Right lung (tissue), 5 donors: ENCODE results near the gene ESRP2. TPM values are rescaled to one million over a fixed set of nuclear protein-coding genes. Genes with fewer than 3 reads are reported as not detected.

ENCODE experiments used
- DNase-seq, 2 donors: peaks; one replicate each; pipeline ENCODE4 v3.0.0-alpha.2; 2013
- polyA plus RNA-seq, 5 donors: library from polyadenylated mRNA; unstranded; fragments of 120-200 nt; gene quantifications; one replicate each; pipeline versions ENCODE4 v1.2.1 to v1.2.3, GENCODE V29; 2013; ENCODE audit warnings: inconsistent platforms in 1 of 5, low replicate concordance in 1 of 5; ENCODE audit not compliant: insufficient read length in 5 of 5, insufficient read depth in 1 of 5

The ESRP2 gene
- polyA plus RNA-seq, 5 donors = 42.5 to 64.9 (median 49.6) TPM

DNA sequence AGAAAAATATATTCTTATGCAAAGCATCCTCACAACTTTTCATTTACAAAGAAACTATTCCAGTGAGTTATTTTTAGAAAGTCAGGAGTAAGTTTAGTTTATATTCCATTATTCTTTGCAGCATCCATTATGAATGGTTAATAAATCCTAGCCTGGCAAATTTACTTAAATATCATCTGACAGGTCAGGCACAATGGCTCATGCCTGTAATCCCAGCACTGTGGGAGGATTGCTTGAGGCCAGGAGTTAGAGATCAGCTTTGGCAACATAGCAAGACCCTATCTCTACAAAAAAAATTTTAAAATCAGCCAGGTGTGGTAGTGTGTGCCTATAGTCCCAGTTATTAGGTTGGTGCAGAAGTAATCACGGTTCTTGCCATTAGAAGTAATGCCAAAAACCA is 12.9 kb downstream of the ESRP2 start:
- DNase-seq = no peak

DNA sequence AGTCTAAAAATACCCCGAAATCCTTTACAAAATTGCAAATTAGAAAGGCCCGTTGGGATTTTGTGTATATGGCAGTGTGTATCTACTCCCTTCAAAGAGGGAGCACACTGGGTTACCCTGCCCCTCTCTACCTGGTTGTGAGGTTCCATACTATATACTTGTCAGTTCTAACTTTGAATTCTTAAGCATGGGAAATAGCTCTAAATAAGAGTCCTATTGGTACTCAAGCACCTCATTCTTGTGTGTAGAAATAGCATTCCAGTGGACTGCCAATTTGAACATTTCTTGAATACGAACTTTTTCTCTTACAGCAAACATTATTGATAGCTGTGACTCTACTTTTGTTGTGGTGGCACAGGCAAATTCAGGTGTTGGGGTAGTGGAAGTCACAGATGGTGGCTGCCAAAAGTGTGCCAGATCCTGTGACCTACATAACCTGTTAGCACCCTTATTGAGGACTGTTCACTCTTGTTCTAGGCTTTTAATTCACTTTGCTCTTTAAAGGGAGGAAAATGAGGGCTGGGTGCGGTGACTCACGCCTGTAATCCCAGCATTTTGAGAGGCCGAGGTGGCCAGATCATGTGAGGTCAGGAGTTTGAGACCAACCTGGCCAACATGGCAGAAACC is 16.1 kb downstream of the ESRP2 start:
- no peak for DNase-seq

- no peak for DNase-seq
Measured at GRCh38 chr16:68217506-68217905, 18.4 kb downstream of the ESRP2 start.

GRCh38 chr16:68216240-68216639 is 19.7 kb downstream of the ESRP2 start:
- DNase-seq = no peak

- DNase-seq = no peak
Measured at GRCh38 chr16:68215302-68215701, 20.6 kb downstream of the ESRP2 start.

DNA sequence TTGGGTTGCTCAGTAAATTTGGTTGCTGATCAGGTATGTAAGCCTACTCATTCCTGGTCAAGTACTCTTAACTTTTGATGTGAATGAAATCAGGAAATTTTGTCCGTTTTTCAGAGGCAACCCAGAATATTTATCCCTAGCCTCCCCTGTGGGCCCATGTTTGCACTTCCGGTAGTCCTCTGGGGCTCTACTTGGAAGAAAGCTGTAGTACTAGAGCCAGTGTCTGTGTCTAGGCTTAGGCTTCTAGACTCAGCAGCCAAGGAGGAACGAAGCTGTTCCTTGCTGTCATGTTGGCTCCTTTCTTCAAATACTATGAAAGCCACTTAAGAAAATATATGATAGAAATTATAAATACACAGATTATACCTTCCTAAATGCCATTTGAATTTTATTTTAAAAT is 21.2 kb downstream of the ESRP2 start:
- no peak for DNase-seq

GRCh38 chr16:68206245-68206644 is 29.7 kb downstream of the ESRP2 start:
- no peak for DNase-seq

- DNase-seq = no peak
Measured at GRCh38 chr16:68202091-68202519, 33.8 kb downstream of the ESRP2 start.

GRCh38 chr16:68200088-68200783 is 35.7 kb downstream of the ESRP2 start:
- DNase-seq = no peak

- DNase-seq = no peak
Measured at GRCh38 chr16:68197250-68197649, 38.7 kb downstream of the ESRP2 start.

- no peak for DNase-seq
Measured at GRCh38 chr16:68194251-68194650, 41.7 kb downstream of the ESRP2 start.

DNA sequence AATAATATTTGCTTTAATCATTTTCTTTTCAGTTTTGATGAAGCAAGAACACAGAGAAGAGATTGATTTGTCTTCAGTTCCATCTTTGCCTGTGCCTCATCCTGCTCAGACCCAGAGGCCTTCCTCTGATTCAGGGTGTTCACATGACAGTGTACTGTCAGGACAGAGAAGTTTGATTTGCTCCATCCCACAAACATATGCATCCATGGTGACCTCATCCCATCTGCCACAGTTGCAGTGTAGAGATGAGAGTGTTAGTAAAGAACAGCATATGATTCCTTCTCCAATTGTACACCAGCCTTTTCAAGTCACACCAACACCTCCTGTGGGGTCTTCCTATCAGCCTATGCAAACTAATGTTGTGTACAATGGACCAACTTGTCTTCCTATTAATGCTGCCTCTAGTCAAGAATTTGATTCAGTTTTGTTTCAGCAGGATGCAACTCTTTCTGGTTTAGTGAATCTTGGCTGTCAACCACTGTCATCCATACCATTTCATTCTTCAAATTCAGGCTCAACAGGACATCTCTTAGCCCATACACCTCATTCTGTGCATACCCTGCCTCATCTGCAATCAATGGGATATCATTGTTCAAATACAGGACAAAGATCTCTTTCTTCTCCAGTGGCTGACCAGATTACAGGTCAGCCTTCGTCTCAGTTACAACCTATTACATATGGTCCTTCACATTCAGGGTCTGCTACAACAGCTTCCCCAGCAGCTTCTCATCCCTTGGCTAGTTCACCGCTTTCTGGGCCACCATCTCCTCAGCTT is 45.0 kb downstream of the ESRP2 start:
- no peak for DNase-seq

DNA sequence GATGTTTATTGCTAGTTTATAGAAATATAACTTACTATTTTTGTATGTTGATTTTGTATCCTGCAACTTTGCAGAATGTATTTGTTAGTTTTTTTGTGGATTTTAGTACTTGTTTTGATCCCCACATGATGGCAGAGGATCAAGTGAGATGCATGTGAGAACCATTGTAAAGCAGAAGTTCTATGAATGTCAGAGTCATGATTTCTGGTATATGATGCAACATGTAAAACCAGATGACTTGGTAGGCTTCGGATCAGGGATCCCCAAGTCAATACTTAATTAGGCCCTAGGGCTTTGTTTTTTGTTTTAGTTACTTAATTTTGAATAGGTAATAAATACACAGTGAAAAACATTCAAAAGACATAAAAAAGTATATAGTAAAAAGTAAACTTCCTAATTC is 45.8 kb downstream of the ESRP2 start:
- DNase-seq = no peak

- DNase-seq = no peak
Measured at GRCh38 chr16:68188170-68188569, 47.8 kb downstream of the ESRP2 start.

GRCh38 chr16:68187505-68187904 is 48.4 kb downstream of the ESRP2 start:
- DNase-seq = no peak

DNA sequence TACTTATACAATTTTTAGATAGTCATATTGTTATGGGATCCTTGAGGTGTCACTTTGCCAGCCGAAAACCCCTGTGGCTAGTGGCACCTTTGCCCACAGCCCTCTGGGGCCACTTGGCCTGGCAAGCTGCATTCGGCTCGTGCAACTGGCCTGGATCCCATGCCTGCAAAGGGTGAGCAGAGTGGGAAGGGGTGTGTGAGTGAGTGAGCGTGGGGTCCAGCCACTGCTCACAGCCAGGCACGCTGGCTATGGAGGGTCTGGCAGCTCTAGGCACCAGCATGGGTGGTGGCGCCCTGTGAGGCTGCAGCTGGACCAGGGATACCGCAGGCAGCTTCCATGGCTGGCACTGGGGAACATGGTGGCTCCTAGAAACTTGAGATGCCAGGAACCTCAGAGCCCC is 49.0 kb downstream of the ESRP2 start:
- no peak for DNase-seq

DNA sequence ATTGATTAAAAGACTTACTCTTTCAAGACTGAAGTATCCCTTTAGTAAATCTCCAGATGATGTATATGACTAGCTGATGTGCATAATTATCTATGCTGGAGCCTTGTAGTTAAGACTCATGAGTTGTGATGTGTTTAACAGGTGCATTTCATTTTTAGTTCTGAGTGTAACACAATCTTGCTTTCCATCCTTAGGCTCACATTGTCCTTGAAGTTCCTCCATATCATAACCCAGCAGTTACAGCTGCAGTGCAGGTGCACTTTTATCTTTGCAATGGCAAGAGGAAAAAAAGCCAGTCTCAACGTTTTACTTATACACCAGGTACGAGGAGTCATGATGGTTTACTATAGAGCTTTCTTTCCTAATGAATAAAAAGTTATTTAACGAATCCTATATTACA is 52.9 kb downstream of the ESRP2 start:
- DNase-seq = no peak

GRCh38 chr16:68179855-68180254 is 56.1 kb downstream of the ESRP2 start:
- DNase-seq = no peak

DNA sequence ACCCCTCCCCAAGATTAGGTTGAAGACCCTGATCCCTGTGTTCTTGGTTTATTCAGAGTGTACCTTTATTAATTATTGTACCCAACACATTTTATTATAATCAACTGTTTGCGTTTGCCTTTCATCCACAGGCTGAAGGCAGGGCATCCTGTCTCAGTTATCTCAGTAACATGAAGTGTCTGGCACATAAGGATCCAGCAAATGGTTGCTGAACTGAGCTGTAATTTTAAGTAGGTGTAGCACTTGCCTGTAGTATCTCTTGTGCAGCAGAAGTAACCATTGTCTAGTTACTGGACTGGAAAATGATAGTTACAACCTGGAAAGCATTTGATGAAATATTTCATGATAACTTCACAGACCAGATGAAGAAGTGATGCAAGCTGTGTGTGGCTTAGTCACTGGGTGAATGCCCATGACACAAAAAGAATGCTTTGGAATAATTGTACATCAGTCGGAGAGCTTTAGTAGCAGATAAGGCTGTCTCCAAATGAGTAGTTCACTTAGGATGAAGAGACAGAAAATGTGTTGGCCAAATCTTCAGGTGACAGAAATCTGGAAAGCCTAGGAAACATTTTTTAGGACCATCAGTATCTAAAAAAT is 56.6 kb downstream of the ESRP2 start:
- no peak for DNase-seq
